CD8-positive, alpha-beta memory T cell (primary cell): Measurements from ENCODE around the gene PAPSS1. TPM values are rescaled to one million over a fixed set of nuclear protein-coding genes. Genes with fewer than 3 reads are reported as not detected.

Experiments used
- CTCF ChIA-PET: fragments of 350-600 bp; sonication (Branson Sonifier 250); formaldehyde crosslinking; loops from one replicate; lab custom pipeline; 2021; ENCODE audit warnings: antibody characterized with exemption; lab: Charles Lee
- POLR2A ChIA-PET: fragments of 350-600 bp; sonication (Branson Sonifier 250); formaldehyde crosslinking; loops from one replicate; lab custom pipeline; 2021; ENCODE audit warnings: antibody characterized with exemption; lab: Charles Lee
- DNase-seq, 5 donors: peaks; one replicate each; pipeline versions ENCODE4 v3.0.0 to v3.0.0-alpha.2; 2020 to 2022; ENCODE audit warnings: mixed read lengths in 1 of 5
- H3K27ac ChIP-seq: one replicate; pipeline ENCODE4 v1.7.0; 2013; ENCODE audit warnings: low read depth, mild to moderate bottlenecking, low read length, moderate library complexity
- H3K27me3 ChIP-seq: 2 replicates; pipeline ENCODE4 v1.7.0; 2013; ENCODE audit warnings: low read length, mild to moderate bottlenecking; ENCODE audit not compliant: insufficient read depth, poor library complexity, severe bottlenecking
- H3K36me3 ChIP-seq: 2 replicates; pipeline ENCODE4 v1.7.0; 2013; ENCODE audit warnings: mild to moderate bottlenecking, low read length, moderate library complexity; ENCODE audit not compliant: insufficient read depth
- H3K4me1 ChIP-seq: 2 replicates; pipeline ENCODE4 v1.7.0; 2013; ENCODE audit warnings: mild to moderate bottlenecking, low read length, moderate library complexity; ENCODE audit not compliant: insufficient read depth
- H3K4me3 ChIP-seq: 2 replicates; pipeline ENCODE4 v1.7.0; 2013; ENCODE audit warnings: mild to moderate bottlenecking, low read length
- H3K9me3 ChIP-seq: 2 replicates; pipeline ENCODE4 v1.7.0; 2013; ENCODE audit warnings: mild to moderate bottlenecking, low read length
- H3K27ac Mint-ChIP-seq, 8 donors: one replicate each; pipeline ENCODE4 v1.8.0; 2020 to 2021; ENCODE audit warnings: mixed read lengths in 8 of 8, mild to moderate bottlenecking in 6 of 8, inconsistent platforms in 3 of 8, moderate library complexity in 3 of 8
- H3K27me3 Mint-ChIP-seq, 2 donors: one replicate each; pipeline ENCODE4 v1.8.0; 2020 to 2021; ENCODE audit warnings: mixed read lengths in 2 of 2, mild to moderate bottlenecking in 1 of 2, moderate library complexity in 1 of 2
- H3K36me3 Mint-ChIP-seq, 3 donors: one replicate each; pipeline ENCODE4 v1.8.0; 2020 to 2021; ENCODE audit warnings: mixed read lengths in 3 of 3, inconsistent platforms in 1 of 3, mild to moderate bottlenecking in 1 of 3
- H3K4me1 Mint-ChIP-seq, 3 donors: one replicate each; pipeline ENCODE4 v1.8.0; 2020 to 2021; ENCODE audit warnings: mixed read lengths in 3 of 3, inconsistent platforms in 1 of 3, mild to moderate bottlenecking in 1 of 3
- H3K4me3 Mint-ChIP-seq, 7 donors: one replicate each; pipeline ENCODE4 v1.8.0; 2020 to 2021; ENCODE audit warnings: mixed read lengths in 7 of 7, mild to moderate bottlenecking in 6 of 7, moderate library complexity in 4 of 7, inconsistent platforms in 2 of 7
- H3K9me3 Mint-ChIP-seq, 5 donors: one replicate each; pipeline ENCODE4 v1.8.0; 2020 to 2022; ENCODE audit warnings: mixed read lengths in 5 of 5, mild to moderate bottlenecking in 3 of 5, moderate library complexity in 2 of 5, inconsistent platforms in 1 of 5
- polyA plus RNA-seq: library from polyadenylated mRNA; unstranded; fragments of 300-500 nt; fragmentation: Illumina TruSeq; gene quantifications from one replicate; pipeline ENCODE4 v1.2.3, GENCODE V29; 2021
- total RNA-seq, 2 experiments: library from RNA; stranded (reverse); gene quantifications; one replicate each; pipeline ENCODE4 v1.2.3, GENCODE V29; 2021

The PAPSS1 gene
- total and polyA plus RNA-seq, 3 experiments from 2014 or later, result 26.6 to 30.9 (median 27.9) TPM

- Mint-ChIP-seq H3K4me1 (no peaks in the 10 kb centered on the region), H3K36me3 (peaks cover 0 to 8% (median 2%) of the 10 kb centered on the region in 3 donors), H3K27me3 (no peaks in the 10 kb centered on the region), H3K9me3 (peaks cover 22 to 34% (median 24%) of the 10 kb centered on the region in 5 donors), H3K4me3 (no peak overlapping the region), H3K27ac (no peak overlapping the region)
- DNase-seq, result no peak
- ChIA-PET CTCF (no interaction called here), POLR2A (no interaction called here)
- Histone ChIP-seq H3K4me1 (no peaks in the 10 kb centered on the region), H3K9me3 (no peaks in the 10 kb centered on the region), H3K27ac (no peak overlapping the region), H3K4me3 (no peak overlapping the region), H3K27me3 (no peaks in the 10 kb centered on the region), H3K36me3 (no peaks in the 10 kb centered on the region)
Measured at GRCh38 chr4:107586371-107586770, 133.7 kb downstream of the PAPSS1 start.

GRCh38 chr4:107579099-107579498, 140.9 kb downstream of the PAPSS1 start:
- no peaks in the 10 kb centered on the region for H3K4me1 Mint-ChIP-seq
- no peak overlapping the region for H3K27ac ChIP-seq
- H3K27me3 ChIP-seq, result no peaks in the 10 kb centered on the region
- peaks cover 3 to 7% of the 10 kb centered on the region in 2 donors for H3K27me3 Mint-ChIP-seq
- no peak overlapping the region for H3K27ac Mint-ChIP-seq
- no peak for DNase-seq
- ChIA-PET POLR2A (no interaction called here), CTCF (no interaction called here)
- H3K9me3 ChIP-seq, result no peaks in the 10 kb centered on the region
- peaks cover 0 to 8% (median 6%) of the 10 kb centered on the region in 5 donors for H3K9me3 Mint-ChIP-seq
- H3K36me3 ChIP-seq, result no peaks in the 10 kb centered on the region
- H3K36me3 Mint-ChIP-seq, result no peaks in the 10 kb centered on the region
- no peak overlapping the region for H3K4me3 Mint-ChIP-seq
- no peak overlapping the region for H3K4me3 ChIP-seq
- no peaks in the 10 kb centered on the region for H3K4me1 ChIP-seq

GRCh38 chr4:107578321-107578720, 141.7 kb downstream of the PAPSS1 start:
- H3K27me3 ChIP-seq, result no peaks in the 10 kb centered on the region
- H3K9me3 ChIP-seq, result no peaks in the 10 kb centered on the region
- Mint-ChIP-seq H3K36me3 (no peaks in the 10 kb centered on the region), H3K9me3 (peaks cover 0 to 8% (median under 1%) of the 10 kb centered on the region in 5 donors), H3K4me3 (no peak overlapping the region), H3K27ac (no peak overlapping the region), H3K27me3 (peaks cover 3 to 7% of the 10 kb centered on the region in 2 donors), H3K4me1 (no peaks in the 10 kb centered on the region)
- no peak for DNase-seq
- ChIA-PET CTCF (no interaction called here), POLR2A (no interaction called here)
- no peaks in the 10 kb centered on the region for H3K4me1 ChIP-seq
- H3K36me3 ChIP-seq, result no peaks in the 10 kb centered on the region
- no peak overlapping the region for H3K27ac ChIP-seq
- no peak overlapping the region for H3K4me3 ChIP-seq

GRCh38 chr4:107577743-107578142, 142.3 kb downstream of the PAPSS1 start:
- Mint-ChIP-seq H3K4me1 (no peaks in the 10 kb centered on the region), H3K36me3 (no peaks in the 10 kb centered on the region), H3K9me3 (peaks cover 0 to 8% (median 0%) of the 10 kb centered on the region in 5 donors), H3K27me3 (peaks cover 3 to 7% of the 10 kb centered on the region in 2 donors), H3K27ac (no peak overlapping the region), H3K4me3 (no peak overlapping the region)
- ChIA-PET POLR2A (no interaction called here), CTCF (no interaction called here)
- no peak for DNase-seq
- Histone ChIP-seq H3K36me3 (no peaks in the 10 kb centered on the region), H3K27ac (no peak overlapping the region), H3K27me3 (no peaks in the 10 kb centered on the region), H3K4me3 (no peak overlapping the region), H3K9me3 (no peaks in the 10 kb centered on the region), H3K4me1 (no peaks in the 10 kb centered on the region)

GRCh38 chr4:107575243-107575642, 144.8 kb downstream of the PAPSS1 start:
- Mint-ChIP-seq H3K4me3 (no peak overlapping the region), H3K27me3 (peaks cover 3 to 7% of the 10 kb centered on the region in 2 donors), H3K4me1 (no peaks in the 10 kb centered on the region), H3K27ac (no peak overlapping the region), H3K36me3 (no peaks in the 10 kb centered on the region), H3K9me3 (peaks cover 0 to under 1% (median 0%) of the 10 kb centered on the region in 5 donors)
- Histone ChIP-seq H3K9me3 (no peaks in the 10 kb centered on the region), H3K27ac (no peak overlapping the region), H3K27me3 (no peaks in the 10 kb centered on the region), H3K4me3 (no peak overlapping the region), H3K4me1 (no peaks in the 10 kb centered on the region), H3K36me3 (no peaks in the 10 kb centered on the region)
- POLR2A ChIA-PET, result no interaction called here
- DNase-seq, result no peak
- CTCF ChIA-PET, result no interaction called here

GRCh38 chr4:107572281-107572680, 147.8 kb downstream of the PAPSS1 start:
- peaks cover 3 to 11% of the 10 kb centered on the region in 2 donors for H3K27me3 Mint-ChIP-seq
- no peak overlapping the region for H3K4me3 Mint-ChIP-seq
- DNase-seq, result no peak
- H3K4me3 ChIP-seq, result no peak overlapping the region
- H3K27ac ChIP-seq, result no peak overlapping the region
- no peaks in the 10 kb centered on the region for H3K36me3 ChIP-seq
- no peaks in the 10 kb centered on the region for H3K4me1 Mint-ChIP-seq
- H3K36me3 Mint-ChIP-seq, result no peaks in the 10 kb centered on the region
- H3K9me3 Mint-ChIP-seq, result peaks cover 3 to 15% (median 6%) of the 10 kb centered on the region in 5 donors
- H3K27me3 ChIP-seq, result no peaks in the 10 kb centered on the region
- POLR2A ChIA-PET, result no interaction called here
- no peaks in the 10 kb centered on the region for H3K9me3 ChIP-seq
- H3K4me1 ChIP-seq, result no peaks in the 10 kb centered on the region
- CTCF ChIA-PET, result no interaction called here
- H3K27ac Mint-ChIP-seq, result no peak overlapping the region

GRCh38 chr4:107570952-107571351, 149.1 kb downstream of the PAPSS1 start:
- Histone ChIP-seq H3K27ac (no peak overlapping the region), H3K4me1 (no peaks in the 10 kb centered on the region), H3K27me3 (no peaks in the 10 kb centered on the region), H3K4me3 (no peak overlapping the region), H3K9me3 (no peaks in the 10 kb centered on the region), H3K36me3 (no peaks in the 10 kb centered on the region)
- Mint-ChIP-seq H3K4me3 (no peak overlapping the region), H3K27ac (no peak overlapping the region), H3K9me3 (peaks cover 3 to 18% (median 6%) of the 10 kb centered on the region in 5 donors), H3K36me3 (no peaks in the 10 kb centered on the region), H3K27me3 (peaks cover 8% of the 10 kb centered on the region in 2 donors), H3K4me1 (no peaks in the 10 kb centered on the region)
- ChIA-PET CTCF (no interaction called here), POLR2A (no interaction called here)
- no peak for DNase-seq

- Mint-ChIP-seq H3K9me3 (peaks cover 10 to 34% (median 16%) of the 10 kb centered on the region in 5 donors), H3K27me3 (peaks cover 6 to 42% of the 10 kb centered on the region in 2 donors), H3K4me3 (no peak overlapping the region), H3K36me3 (peaks cover 0 to 6% (median 0%) of the 10 kb centered on the region in 3 donors), H3K27ac (peak overlapping the region in 1 of 8 donors; percentile 30), H3K4me1 (no peaks in the 10 kb centered on the region)
- Histone ChIP-seq H3K4me3 (no peak overlapping the region), H3K9me3 (no peaks in the 10 kb centered on the region), H3K27ac (no peak overlapping the region), H3K27me3 (no peaks in the 10 kb centered on the region), H3K4me1 (no peaks in the 10 kb centered on the region), H3K36me3 (no peaks in the 10 kb centered on the region)
- POLR2A ChIA-PET, result no interaction called here
- no peak for DNase-seq
- CTCF ChIA-PET, result no interaction called here
Measured at GRCh38 chr4:107564326-107564725, 155.7 kb downstream of the PAPSS1 start.
